HepG2 (cell line): ENCODE results near the gene GALP. TPM values are rescaled to one million over a fixed set of nuclear protein-coding genes. Genes with fewer than 3 reads are reported as not detected.

Source experiments
- AGO2 ChIP-seq: fragments of 200-400 bp; formaldehyde crosslinking; optimal IDR thresholded peaks from 2 replicates; pipeline ENCODE3; 2017; ENCODE audit warnings: mild to moderate bottlenecking, low read depth, low read length, moderate library complexity
- CREB1 ChIP-seq, 2 experiments: fragments of 450-650 bp in 1 of 2; IDR thresholded peaks; 2 replicates each; pipeline ENCODE4 v1.6.1; 2016 to 2017; ENCODE audit warnings: control low read depth in 1 of 2, mild to moderate bottlenecking in 1 of 2, missing compliant biosample characterization in 1 of 2, missing genetic modification characterization in 1 of 2
- MBNL3 ChIP-seq: fragments of 250-450 bp; sonication (Bioruptor Pico); conservative IDR thresholded peaks from 2 replicates; pipeline ENCODE4 v1.8.0; 2022; ENCODE audit warnings: mild to moderate bottlenecking, inconsistent platforms
- NFKBIZ ChIP-seq: IDR thresholded peaks from 2 replicates; pipeline ENCODE4 v1.6.1; 2018; ENCODE audit warnings: missing genetic modification reagents, missing compliant biosample characterization
- RBFOX2 ChIP-seq: fragments of 200-400 bp; formaldehyde crosslinking; IDR thresholded peaks from 2 replicates; pipeline ENCODE4 v1.6.1; 2017; ENCODE audit warnings: low read depth, mild to moderate bottlenecking, low read length
- RORA ChIP-seq: sonication (generic); formaldehyde crosslinking; IDR thresholded peaks from 2 replicates; pipeline ENCODE4 v1.5.0; 2020; ENCODE audit warnings: mild to moderate bottlenecking, missing genetic modification reagents, moderate library complexity
- RXRB ChIP-seq: IDR thresholded peaks from 2 replicates; pipeline ENCODE4 v1.6.1; 2016; ENCODE audit warnings: borderline replicate concordance, missing genetic modification reagents, missing compliant biosample characterization
- ZHX2 ChIP-seq, 2 experiments: sonication (generic) in 1 of 2; formaldehyde crosslinking in 1 of 2; IDR thresholded peaks; 2 replicates each; pipeline versions ENCODE4 v1.6.1 to v1.9.0; 2014 to 2022; ENCODE audit warnings: antibody characterized with exemption in 1 of 2, borderline replicate concordance in 1 of 2, inconsistent platforms in 1 of 2, low read depth in 1 of 2, missing genetic modification reagents in 1 of 2
- polyA plus RNA-seq, 8 experiments: library from polyadenylated mRNA; depleted of rRNA in 3 of 8; stranded (reverse) in 7 of 8; unstranded in 1 of 8; fragments of >200 nt; fragmentation: Illumina TruSeq in 4 of 8; extraction: Trizol in 4 of 8; gene quantifications; 2 replicates each; pipeline versions ENCODE4 v1.2.1 to v1.2.3, GENCODE V29; 2011 to 2016; ENCODE audit warnings: low read depth in 4 of 8, missing spikeins in 1 of 8, mixed read lengths in 1 of 8; ENCODE audit not compliant: insufficient read depth in 1 of 8
- total RNA-seq, 5 experiments: library from RNA; depleted of rRNA; stranded (reverse); fragments of >200 nt; fragmentation: Illumina TruSeq; extraction: Trizol; gene quantifications; 2 replicates each; pipeline ENCODE4 v1.2.3, GENCODE V29; 2016; ENCODE audit warnings: low read depth in 1 of 5

Gene GALP
- total and polyA plus RNA-seq, 2 of the 13 experiments (the other 11 are each of a cell fraction or from before 2014, with no cell fraction given), result not detected

DNA sequence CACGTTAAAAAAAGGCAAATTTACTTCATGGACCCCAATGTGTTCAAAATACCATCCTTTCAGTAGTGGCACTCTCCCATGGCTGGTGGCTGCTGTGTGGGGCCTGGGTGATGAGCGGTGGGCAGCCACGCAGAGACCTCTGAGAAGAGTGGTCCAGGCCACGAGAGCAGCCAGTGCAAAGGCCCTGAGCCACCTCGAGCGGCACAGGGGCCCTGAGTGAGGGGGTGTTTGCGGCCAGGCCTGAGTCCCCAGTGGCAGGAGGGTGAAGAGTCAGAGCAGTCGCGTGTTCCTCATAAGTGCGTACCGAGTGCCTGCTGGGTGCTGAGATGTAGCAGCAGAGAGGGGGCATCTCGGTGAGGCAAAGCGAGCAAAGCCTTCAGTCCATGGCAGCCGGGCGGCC lies 27.7 kb upstream of the GALP start (continued):
- no peak for TF ChIP-seq RXRB (CRISPR knock-in tag)
- TF ChIP-seq NFKBIZ, result no peak
- TF ChIP-seq ZHX2 (IDR thresholded peaks at IDR 0.05; ENCODE audit: low read depth), result no peak
- TF ChIP-seq ZHX2 (CRISPR knock-in tag; IDR thresholded peaks at IDR 0.05; ENCODE audit: borderline replicate concordance), result no peak
- TF ChIP-seq CREB1 (IDR thresholded peaks at IDR 0.05), result no peak
- no peak for TF ChIP-seq CREB1 (CRISPR knock-in tag; IDR thresholded peaks at IDR 0.05)
- peak; percentile 58 for TF ChIP-seq RBFOX2
- no peak for TF ChIP-seq RORA (CRISPR knock-in tag)
- no peak for TF ChIP-seq MBNL3 (CRISPR knock-in tag)
- TF ChIP-seq AGO2, result peak; percentile 39
